GM21528 (cell line): Measurements from ENCODE around the gene STX8.

ENCODE experiments used
- ATAC-seq: cut with Tn5 transposase; IDR thresholded peaks from one replicate; pipeline ENCODE4 v1.9.1; 2021; ENCODE audit warnings: mild to moderate bottlenecking, moderate library complexity; ENCODE audit not compliant: unreplicated experiment, low FRiP score

STX8 gene

GRCh38 chr17:9233761-9234160 is 341.9 kb downstream of the STX8 start:
- ATAC-seq: no peak

- no peak for ATAC-seq
Measured at GRCh38 chr17:9233271-9233599, 342.4 kb downstream of the STX8 start.

- ATAC-seq: no peak
Measured at GRCh38 chr17:9232591-9233270, 342.9 kb downstream of the STX8 start.

- ATAC-seq: no peak
Measured at GRCh38 chr17:9232155-9232475, 343.5 kb downstream of the STX8 start.

GRCh38 chr17:9231449-9232154 is 344.0 kb downstream of the STX8 start:
- ATAC-seq: no peak

- ATAC-seq: no peak
Measured at GRCh38 chr17:9230861-9231260, 344.8 kb downstream of the STX8 start.

GRCh38 chr17:9230346-9230745 is 345.3 kb downstream of the STX8 start:
- ATAC-seq: no peak

- no peak for ATAC-seq
Measured at GRCh38 chr17:9229826-9230201, 345.8 kb downstream of the STX8 start.

- ATAC-seq: no peak
Measured at GRCh38 chr17:9229160-9229825, 346.3 kb downstream of the STX8 start.

GRCh38 chr17:9228408-9229159 is 347.0 kb downstream of the STX8 start:
- ATAC-seq: no peak

GRCh38 chr17:9227819-9228407 is 347.7 kb downstream of the STX8 start:
- no peak for ATAC-seq

- no peak for ATAC-seq
Measured at GRCh38 chr17:9226794-9227135, 348.9 kb downstream of the STX8 start.

- ATAC-seq: no peak
Measured at GRCh38 chr17:9226130-9226793, 349.4 kb downstream of the STX8 start.

GRCh38 chr17:9225305-9226101 is 350.1 kb downstream of the STX8 start:
- ATAC-seq: no peak

- ATAC-seq: no peak
Measured at GRCh38 chr17:9224485-9224884, 351.1 kb downstream of the STX8 start.

GRCh38 chr17:9223531-9223930 is 352.1 kb downstream of the STX8 start:
- ATAC-seq: no peak

- ATAC-seq: no peak
Measured at GRCh38 chr17:9221922-9222180, 353.8 kb downstream of the STX8 start.

- no peak for ATAC-seq
Measured at GRCh38 chr17:9221147-9221921, 354.3 kb downstream of the STX8 start.

- no peak for ATAC-seq
Measured at GRCh38 chr17:9220398-9221146, 355.0 kb downstream of the STX8 start.
